HCT116 (cell line): ENCODE measurements around the gene KCNQ1OT1. TPM values are rescaled to one million over a fixed set of nuclear protein-coding genes. Genes with fewer than 3 reads are reported as not detected.

Experiments
- ATAC-seq: fragments of 200-7000 bp; cut with Tn5 transposase; 2 replicates; pipeline ENCODE4 v1.9.1; 2020; ENCODE audit warnings: mild to moderate bottlenecking, moderate library complexity
- BruUV-seq: library from RNA; stranded (reverse); fragments of 400-500 nt; replicated peaks from 2 replicates; lab custom pipeline; 2021; lab: Mats Ljungman, UMichigan
- CTCF ChIA-PET: fragments of 300-600 bp; sonication (Branson Sonifier 250); formaldehyde crosslinking; loops from one replicate; lab custom pipeline; 2021; ENCODE audit warnings: antibody characterized with exemption; lab: Charles Lee
- POLR2A ChIA-PET: fragments of 300-600, 350-600 bp; sonication (Branson Sonifier 250); formaldehyde crosslinking; loops from one replicate; lab custom pipeline; 2021; ENCODE audit warnings: antibody characterized with exemption; lab: Charles Lee
- RAD21 ChIA-PET, 2 experiments: fragments of 300-600 bp; sonication (Branson Sonifier 250); formaldehyde crosslinking; loops; one replicate each; lab custom pipeline; 2023; ENCODE audit warnings: low total read pairs in 2 of 2; ENCODE audit not compliant: uncharacterized antibody in 2 of 2, unreplicated experiment in 2 of 2, low non-redundant PET in 1 of 2; lab: Charles Lee
- DNase-seq: peaks from one replicate; pipeline ENCODE4 v3.0.0-alpha.2; 2010; ENCODE audit warnings: low read depth, low spot score
- H2AFZ ChIP-seq: fragments of 200-600 bp; shearing (Covaris generic), sonication (generic); 2 replicates; pipeline ENCODE4 v1.6.1; 2017; ENCODE audit warnings: low read depth, mixed run types, mixed read lengths, antibody characterized with exemption, low read length; ENCODE audit not compliant: poor library complexity, severe bottlenecking
- H3K27ac ChIP-seq: 2 replicates; pipeline ENCODE4 v1.5.1; 2012; ENCODE audit warnings: low read depth, low read length
- H3K27me3 ChIP-seq: fragments of 200-600 bp; sonication (generic); 2 replicates; pipeline ENCODE4 v1.6.1; 2016; ENCODE audit warnings: mixed run types, low read length, mixed read lengths; ENCODE audit not compliant: insufficient read depth
- H3K36me3 ChIP-seq, 2 experiments: fragments of 200-500 bp in 1 of 2; fragments of 200-600 bp in 1 of 2; sonication (Bioruptor generic) in 1 of 2; sonication (generic) in 1 of 2; 2 replicates each; pipeline versions ENCODE4 v1.5.1 to v1.6.1; 2014 to 2016; ENCODE audit warnings: low read length in 2 of 2, inconsistent platforms in 1 of 2, mixed read lengths in 1 of 2, mixed run types in 1 of 2; ENCODE audit not compliant: insufficient read depth in 2 of 2, control insufficient read depth in 1 of 2
- H3K4me1 ChIP-seq, 2 experiments: fragments of 200-600 bp in 1 of 2; sonication (generic) in 1 of 2; 2 replicates each; pipeline versions ENCODE4 v1.5.1 to v1.6.1; 2012 to 2017; ENCODE audit warnings: low read length in 2 of 2, inconsistent platforms in 1 of 2, mild to moderate bottlenecking in 1 of 2, mixed read lengths in 1 of 2, mixed run types in 1 of 2, moderate library complexity in 1 of 2; ENCODE audit not compliant: insufficient read depth in 2 of 2, control insufficient read depth in 1 of 2
- H3K4me2 ChIP-seq: fragments of 200-600 bp; sonication (generic); 2 replicates; pipeline ENCODE4 v1.6.1; 2017; ENCODE audit warnings: mixed run types, low read length, mixed read lengths
- H3K4me3 ChIP-seq, 2 experiments: fragments of 200-600 bp in 1 of 2; sonication (generic) in 1 of 2; replicated peaks in 1 of 2; 2 replicates each; pipeline ENCODE4 v1.5.1; 2011 to 2016; ENCODE audit warnings: low read length in 2 of 2, control low read depth in 1 of 2, low read depth in 1 of 2, mild to moderate bottlenecking in 1 of 2, mixed read lengths in 1 of 2, mixed run types in 1 of 2
- H3K79me2 ChIP-seq: fragments of 200-600 bp; sonication (generic); 2 replicates; pipeline ENCODE4 v1.6.1; 2017; ENCODE audit warnings: mild to moderate bottlenecking, mixed run types, low read length, moderate library complexity, mixed read lengths; ENCODE audit not compliant: insufficient read depth
- H3K9ac ChIP-seq: fragments of 200-600 bp; sonication (generic); 2 replicates; pipeline ENCODE4 v1.6.1; 2016; ENCODE audit warnings: low read length, mixed read lengths
- H3K9me2 ChIP-seq: fragments of 200-600 bp; sonication (generic), shearing (Covaris generic); 2 replicates; pipeline ENCODE4 v1.6.1; 2017; ENCODE audit warnings: mixed run types, mild to moderate bottlenecking, moderate library complexity; ENCODE audit not compliant: insufficient read depth
- H3K9me3 ChIP-seq, 2 experiments: fragments of 200-500 bp in 1 of 2; fragments of 200-600 bp in 1 of 2; sonication (Bioruptor generic) in 1 of 2; sonication (generic) in 1 of 2; 2 replicates each; pipeline ENCODE4 v1.6.1; 2014 to 2017; ENCODE audit warnings: low read length in 2 of 2, mixed read lengths in 2 of 2, inconsistent platforms in 1 of 2, low read depth in 1 of 2, mild to moderate bottlenecking in 1 of 2, mixed run types in 1 of 2, moderate library complexity in 1 of 2; ENCODE audit not compliant: control insufficient read depth in 1 of 2, insufficient read depth in 1 of 2
- H4K20me1 ChIP-seq: fragments of 200-600 bp; sonication (generic), shearing (Covaris generic); 2 replicates; pipeline ENCODE4 v1.6.1; 2017; ENCODE audit warnings: mixed run types, mild to moderate bottlenecking, moderate library complexity; ENCODE audit not compliant: insufficient read depth
- CBX3 ChIP-seq: IDR thresholded peaks from 2 replicates; pipeline ENCODE4 v1.6.1; 2012; ENCODE audit warnings: low read depth
- CEBPB ChIP-seq: IDR thresholded peaks from 2 replicates; pipeline ENCODE4 v1.6.1; 2012; ENCODE audit warnings: low read depth
- CTCF ChIP-seq, 3 experiments: fragments of 200-600 bp in 1 of 3; sonication (generic) in 1 of 3; IDR thresholded peaks in 2 of 3; conservative IDR thresholded peaks in 1 of 3; 2 replicates each; pipeline ENCODE4 v1.5.1; 2012 to 2017; ENCODE audit warnings: low read depth in 2 of 3, low read length in 2 of 3, antibody characterized with exemption in 1 of 3, borderline replicate concordance in 1 of 3, control low read depth in 1 of 3, mild to moderate bottlenecking in 1 of 3, mixed read lengths in 1 of 3, mixed run types in 1 of 3, moderate library complexity in 1 of 3; ENCODE audit not compliant: insufficient read depth in 1 of 3
- EZH2 ChIP-seq: fragments of 200-600 bp; sonication (generic); IDR thresholded peaks from 2 replicates; pipeline ENCODE4 v1.6.1; 2017; ENCODE audit warnings: antibody characterized with exemption, mixed run types
- FOSL1 ChIP-seq: IDR thresholded peaks from 2 replicates; pipeline ENCODE4 v1.6.1; 2012; ENCODE audit warnings: low read depth
- POLR2A ChIP-seq: IDR thresholded peaks from 2 replicates; pipeline ENCODE4 v1.7.0; 2011; ENCODE audit warnings: borderline replicate concordance; ENCODE audit not compliant: insufficient read depth, insufficient read length; ENCODE audit errors: extremely low read depth
- RAD21 ChIP-seq: IDR thresholded peaks from 2 replicates; pipeline ENCODE4 v1.6.1; 2012; ENCODE audit warnings: low read depth, mild to moderate bottlenecking
- YY1 ChIP-seq: IDR thresholded peaks from 2 replicates; pipeline ENCODE4 v1.6.1; 2011; ENCODE audit warnings: low read length, low read depth, moderate library complexity, mild to moderate bottlenecking; ENCODE audit not compliant: insufficient replicate concordance; ENCODE audit errors: extremely low read depth
- ZNF274 ChIP-seq: fragments of 200-500 bp; sonication (Bioruptor generic); IDR thresholded peaks from 2 replicates; pipeline ENCODE4 v1.6.1; 2014; ENCODE audit warnings: mild to moderate bottlenecking, low read depth, low read length, inconsistent platforms
- intact Hi-C: fragments of 100-400 bp; cut with micrococcal nuclease; formaldehyde crosslinking; loops from 2 replicates; pipeline ENCODE4 v1.10.0; 2022
- total RNA-seq: library from RNA; stranded (reverse); gene quantifications from one replicate; pipeline ENCODE4 v1.2.1, GENCODE V29; 2021; ENCODE audit not compliant: unreplicated experiment

Gene KCNQ1OT1
- total RNA-seq, 1 experiment from 2014 or later, result 1.1 TPM

GRCh38 chr11:2746401-2747247 lies 46.8 kb upstream of the KCNQ1OT1 start:
- Histone ChIP-seq H3K79me2 (no peaks in the 10 kb centered on the region), H3K4me2 (no peak overlapping the region), H3K9me3 (no peaks in the 10 kb centered on the region), H3K27ac (no peak overlapping the region), H3K4me1 (peaks cover 5 to 8% of the 10 kb centered on the region in 2 experiments; a peak in 3 of 4 replicates), H3K4me3 (no peak overlapping the region), H3K9me2 (no peaks in the 10 kb centered on the region), H3K9ac (no peak overlapping the region), H3K27me3 (no peaks in the 10 kb centered on the region), H3K36me3 (no peaks in the 10 kb centered on the region), H4K20me1 (no peaks in the 10 kb centered on the region), H2AFZ (no peak overlapping the region)
- ATAC-seq (no peak), DNase-seq (no peak)
- ChIA-PET RAD21 (no interaction called here), CTCF (no interaction called here), POLR2A (no interaction called here)
- no peak for TF ChIP-seq ZNF274
- TF ChIP-seq CTCF (IDR thresholded peaks at IDR 0.05 in 2 of 3, conservative IDR thresholded peaks at IDR 0.05 in 1 of 3; ENCODE audit: borderline replicate concordance in 1 of 3, insufficient read depth in 1 of 3, low read depth in 2 of 3, low read length in 2 of 3), result no peak
- no peak for TF ChIP-seq POLR2A
- no peak for TF ChIP-seq FOSL1
- TF ChIP-seq RAD21, result no peak
- no peak for TF ChIP-seq YY1
- TF ChIP-seq CBX3, result no peak
- no peak for TF ChIP-seq CEBPB
- TF ChIP-seq EZH2, result no peak
- no TSS peak for BruUV-seq
- intact Hi-C loops, result no loop called here
